Pancreas (tissue), 10 donors: ENCODE measurements around the gene FAM20A. TPM values are rescaled to one million over a fixed set of nuclear protein-coding genes. Genes with fewer than 3 reads are reported as not detected.

ENCODE experiments used
- ATAC-seq, 4 donors: fragments of 200-7000 bp; cut with Tn5 transposase; one replicate each; pipeline versions ENCODE4 v1.8.0 to v1.9.1; 2020; ENCODE audit warnings: mild to moderate bottlenecking in 4 of 4, moderate library complexity in 4 of 4
- DNase-seq, 6 donors: peaks; one replicate each; pipeline ENCODE4 v3.0.0-alpha.2; 2020
- FAIRE-seq: peaks from 2 replicates; lab custom pipeline; 2012; peaks lifted over from hg19 to GRCh38; lab: Jason Lieb, UNC
- H3K27ac ChIP-seq, 4 donors: fragments of 200-600 bp; sonication (generic); 1 replicate in 3 of 4; 2 replicates in 1 of 4; pipeline versions ENCODE4 v1.5.0 to v1.8.0; 2020
- H3K27me3 ChIP-seq, 4 donors: fragments of 200-600 bp; one replicate each; pipeline ENCODE4 v1.8.0; 2021
- H3K36me3 ChIP-seq, 3 donors: fragments of 200-600 bp; sonication (generic) in 1 of 3; one replicate each; pipeline versions ENCODE4 v1.5.0 to v1.8.0; 2020 to 2021
- H3K4me1 ChIP-seq, 3 donors: fragments of 200-600 bp; one replicate each; pipeline ENCODE4 v1.8.0; 2021
- H3K4me3 ChIP-seq, 4 donors: fragments of 200-600 bp; sonication (generic) in 2 of 4; one replicate each; pipeline versions ENCODE4 v1.5.0 to v1.8.0; 2020 to 2021
- H3K9me3 ChIP-seq, 4 donors: fragments of 200-600 bp; one replicate each; pipeline ENCODE4 v1.8.0; 2021
- WGBS, 2 donors: extraction: QIAGEN DNeasy Blood & Tissue Kit; methylation state at CpG; one replicate each; pipeline ENCODE4 v1.1.7; 2013; 5-methylcytosine and 5-hydroxymethylcytosine counted together
- intact Hi-C, 3 donors: fragments of 100-400 bp; cut with DNase I; formaldehyde crosslinking; loops; one replicate each; pipeline versions ENCODE4 v1.11.1 to v1.14.2; 2022
- polyA plus RNA-seq, 2 donors: library from polyadenylated mRNA; stranded (reverse); fragments of 200-250 nt; gene quantifications; one replicate each; pipeline ENCODE4 v1.2.3, GENCODE V29; 2013
- total RNA-seq, 6 donors: library from RNA; stranded (reverse); fragmentation: NEBNext Ultra II Directional in 4 of 6; extraction: Animal tissue kit (Norgen Biotek cat#: 25700) in 4 of 6; gene quantifications; one replicate each; pipeline versions ENCODE4 v1.2.1 to v1.2.4, GENCODE V29; 2021 to 2023
- TF ChIP-seq, protein P1 (sequence below), 4 donors: fragments of 200-600 bp; sonication (generic) in 3 of 4; IDR thresholded peaks; one replicate each; pipeline versions ENCODE4 v1.5.0 to v1.8.0; 2021; ENCODE audit warnings: antibody characterized with exemption in 4 of 4
- donor health status: healthy with polysubstance abuse.
- donor health status: DM: no; HTN: no; CAD: no; lungs with moderate emphysema.
- donor health status: DM: no; HTN: no; CAD: no.
- donor health status: control.
- donor health status: control.
- donor health status: Bipolar disorder and iron deficiency.
- donor health status: DM: yes; HTN: yes; CAD: no.
- donor health status: DM: no; HTN: no; CAD: no.
- donor health status: DM: no; HTN: no; CAD: no.
- donor health status: DM: yes; HTN: yes; CAD: no.

The FAM20A gene
- total and polyA plus RNA-seq, 8 donors = 0.46 to 9.0 (median 3.9) TPM

DNA sequence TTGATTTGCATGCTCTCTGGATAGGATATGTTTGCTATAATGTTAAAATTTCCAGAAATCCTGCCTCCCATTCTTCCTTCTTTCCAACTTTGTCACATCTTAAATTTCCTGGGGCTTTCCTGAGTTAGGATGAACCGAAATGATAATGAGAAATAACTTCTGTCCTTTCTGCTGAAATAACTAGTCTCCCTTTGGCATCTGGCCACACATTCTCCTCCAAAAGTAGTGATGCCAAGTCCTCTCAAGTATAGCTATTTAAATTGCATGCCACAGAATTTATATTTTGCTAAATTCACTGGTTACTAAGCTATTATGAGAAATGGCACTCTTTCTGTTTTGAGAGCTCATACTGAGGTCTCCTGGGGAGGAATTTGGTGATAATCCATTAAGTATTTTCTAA, 30.6 kb downstream of the FAM20A start:
- TF ChIP-seq, protein P1, sequence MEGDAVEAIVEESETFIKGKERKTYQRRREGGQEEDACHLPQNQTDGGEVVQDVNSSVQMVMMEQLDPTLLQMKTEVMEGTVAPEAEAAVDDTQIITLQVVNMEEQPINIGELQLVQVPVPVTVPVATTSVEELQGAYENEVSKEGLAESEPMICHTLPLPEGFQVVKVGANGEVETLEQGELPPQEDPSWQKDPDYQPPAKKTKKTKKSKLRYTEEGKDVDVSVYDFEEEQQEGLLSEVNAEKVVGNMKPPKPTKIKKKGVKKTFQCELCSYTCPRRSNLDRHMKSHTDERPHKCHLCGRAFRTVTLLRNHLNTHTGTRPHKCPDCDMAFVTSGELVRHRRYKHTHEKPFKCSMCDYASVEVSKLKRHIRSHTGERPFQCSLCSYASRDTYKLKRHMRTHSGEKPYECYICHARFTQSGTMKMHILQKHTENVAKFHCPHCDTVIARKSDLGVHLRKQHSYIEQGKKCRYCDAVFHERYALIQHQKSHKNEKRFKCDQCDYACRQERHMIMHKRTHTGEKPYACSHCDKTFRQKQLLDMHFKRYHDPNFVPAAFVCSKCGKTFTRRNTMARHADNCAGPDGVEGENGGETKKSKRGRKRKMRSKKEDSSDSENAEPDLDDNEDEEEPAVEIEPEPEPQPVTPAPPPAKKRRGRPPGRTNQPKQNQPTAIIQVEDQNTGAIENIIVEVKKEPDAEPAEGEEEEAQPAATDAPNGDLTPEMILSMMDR (IDR thresholded peaks at IDR 0.05) = no peak
- Histone ChIP-seq H3K27ac (no peak overlapping the region), H3K9me3 (no peaks in the 10 kb centered on the region), H3K4me3 (no peak overlapping the region), H3K27me3 (no peaks in the 10 kb centered on the region), H3K4me1 (no peaks in the 10 kb centered on the region), H3K36me3 (no peaks in the 10 kb centered on the region)
- DNase-seq (no peak), FAIRE-seq (no peak), ATAC-seq (no peak)
- WGBS, 2 donors = 78 to 79% methylated on average over 1 of the region's 1 CpG
- intact Hi-C loops = no loop called here

DNA sequence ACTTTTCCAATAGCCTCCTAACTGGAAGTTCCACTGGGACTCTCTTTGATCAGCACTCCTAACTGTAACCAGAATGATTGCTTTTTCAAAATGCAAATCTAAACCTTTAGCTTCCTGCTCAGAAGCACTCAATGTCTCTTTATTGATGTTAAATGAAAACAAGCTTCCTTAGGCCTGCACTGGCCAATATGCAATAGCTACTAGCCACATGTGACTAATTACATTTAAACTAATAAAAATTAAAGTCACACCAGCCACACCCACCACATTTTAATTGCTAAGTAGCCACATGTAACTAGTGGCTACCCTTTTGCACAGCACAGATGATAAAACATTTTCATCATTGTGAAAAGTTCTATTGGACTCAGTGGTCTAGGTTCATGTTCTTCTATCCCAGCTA, 31.8 kb downstream of the FAM20A start:
- Histone ChIP-seq H3K27ac (no peak overlapping the region), H3K36me3 (no peaks in the 10 kb centered on the region), H3K27me3 (no peaks in the 10 kb centered on the region), H3K4me1 (no peaks in the 10 kb centered on the region), H3K4me3 (no peak overlapping the region), H3K9me3 (no peaks in the 10 kb centered on the region)
- no peak for ATAC-seq
- no peak for DNase-seq
- intact Hi-C loops = no loop called here
- TF ChIP-seq, protein P1 (IDR thresholded peaks at IDR 0.05) = no peak
- FAIRE-seq = no peak

DNA sequence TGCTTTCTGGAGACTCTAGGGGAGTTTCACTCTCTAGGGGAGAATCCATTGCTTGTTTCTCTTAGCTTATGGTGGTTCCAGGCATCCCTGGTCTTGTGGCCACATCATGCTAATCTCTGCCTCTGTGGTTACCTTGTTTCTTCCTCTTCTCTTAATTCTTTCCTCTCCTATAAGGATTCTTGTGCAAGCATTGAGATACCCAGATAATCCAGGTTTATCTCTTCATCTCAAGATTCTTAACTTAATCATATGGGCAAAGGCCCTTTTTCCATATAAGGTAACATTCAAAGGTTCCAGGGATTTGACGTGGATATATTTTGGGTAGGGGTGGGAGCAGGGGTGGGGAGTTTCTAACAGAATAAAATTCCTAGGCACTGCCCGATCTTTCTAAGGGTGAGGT, 32.6 kb downstream of the FAM20A start:
- ATAC-seq (no peak), FAIRE-seq (no peak)
- intact Hi-C loops = no loop called here

DNA sequence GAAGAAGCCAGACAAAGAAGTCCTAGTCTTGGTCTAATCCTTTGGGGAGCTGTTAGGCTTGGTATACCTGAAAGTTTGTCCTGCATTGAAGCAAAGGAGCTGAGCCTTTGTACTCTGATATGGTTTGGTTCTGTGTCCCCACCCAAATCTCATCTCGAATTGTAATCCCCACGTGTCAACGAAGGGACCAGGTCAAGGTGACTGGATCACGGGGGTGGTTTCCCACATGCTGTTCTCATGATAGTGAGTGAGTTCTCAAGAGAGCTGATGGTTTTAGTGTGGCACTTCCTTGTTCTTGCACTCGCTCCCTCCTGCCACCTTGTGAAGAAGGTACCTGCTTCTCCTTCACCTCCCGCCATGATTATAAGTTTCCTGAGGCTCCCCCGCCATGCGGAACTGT, 33.6 kb downstream of the FAM20A start:
- intact Hi-C loops = no loop called here
- H3K27ac ChIP-seq = no peak overlapping the region

More for the DNA sequence above, 32.6 kb downstream of the FAM20A start:
- H3K36me3 ChIP-seq = no peaks in the 10 kb centered on the region
- no peak for DNase-seq
- WGBS, 2 donors = 73 to 90% methylated on average over 2 of the region's 2 CpGs
- TF ChIP-seq, protein P1 (IDR thresholded peaks at IDR 0.05) = no peak
- H3K9me3 ChIP-seq = no peaks in the 10 kb centered on the region
- no peak overlapping the region for H3K27ac ChIP-seq
- no peak overlapping the region for H3K4me3 ChIP-seq
- no peaks in the 10 kb centered on the region for H3K4me1 ChIP-seq
- H3K27me3 ChIP-seq = no peaks in the 10 kb centered on the region

DNA sequence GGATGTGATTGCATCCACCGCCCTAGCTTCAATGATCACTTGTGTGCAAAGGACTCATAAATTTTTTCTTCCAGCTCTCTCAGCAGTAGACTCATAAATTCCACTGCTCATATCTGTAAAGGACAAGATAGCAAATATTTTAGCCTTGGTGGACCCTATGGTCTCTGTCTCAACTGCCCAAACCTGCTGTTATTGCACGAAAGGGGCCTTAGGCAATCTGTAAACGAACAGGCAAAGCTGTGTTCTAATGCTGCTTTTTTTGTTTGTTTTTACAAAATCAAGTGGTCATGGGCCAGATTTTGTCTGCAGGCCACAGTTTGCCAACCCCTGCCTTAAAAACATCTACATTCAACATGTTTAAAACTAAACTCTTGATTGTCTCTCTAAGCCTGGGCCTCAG, 34.1 kb downstream of the FAM20A start:
- WGBS, 2 donors = 63 to 86% methylated on average over 3 of the region's 3 CpGs
- H3K4me3 ChIP-seq = no peak overlapping the region
- H3K9me3 ChIP-seq = no peaks in the 10 kb centered on the region
- H3K27ac ChIP-seq = no peak overlapping the region
- TF ChIP-seq, protein P1 (IDR thresholded peaks at IDR 0.05) = no peak
- no peaks in the 10 kb centered on the region for H3K27me3 ChIP-seq
- no peaks in the 10 kb centered on the region for H3K36me3 ChIP-seq
- H3K4me1 ChIP-seq = no peaks in the 10 kb centered on the region
- no peak for FAIRE-seq
- no peak for ATAC-seq
- intact Hi-C loops = no loop called here
- no peak for DNase-seq

More for the DNA sequence above, 33.6 kb downstream of the FAM20A start:
- no peak for FAIRE-seq
- no peaks in the 10 kb centered on the region for H3K9me3 ChIP-seq
- no peaks in the 10 kb centered on the region for H3K27me3 ChIP-seq
- DNase-seq = no peak
- H3K36me3 ChIP-seq = no peaks in the 10 kb centered on the region
- H3K4me1 ChIP-seq = no peaks in the 10 kb centered on the region
- TF ChIP-seq, protein P1 (IDR thresholded peaks at IDR 0.05) = no peak
- no peak for ATAC-seq
- WGBS, 2 donors = 86 to 92% methylated on average over 8 of the region's 8 CpGs
- no peak overlapping the region for H3K4me3 ChIP-seq
